Tibial artery (tissue), 4 donors: ENCODE data around the gene CHST11.

Source experiments
- DNase-seq, 2 donors: peaks; one replicate each; pipeline ENCODE4 v3.0.0-alpha.2; 2019
- H3K27ac ChIP-seq, 2 donors: fragments of 200-600 bp; sonication (generic) in 1 of 2; 1 replicate in 1 of 2; 2 replicates in 1 of 2; pipeline ENCODE4 v1.5.1; 2018 to 2019; ENCODE audit warnings: mild to moderate bottlenecking in 1 of 2
- H3K27me3 ChIP-seq, 2 donors: fragments of 200-600 bp; sonication (generic) in 1 of 2; one replicate each; pipeline versions ENCODE4 v1.5.1 to v1.6.0; 2016 to 2019
- H3K36me3 ChIP-seq, 3 donors: fragments of 200-600 bp; sonication (generic) in 2 of 3; one replicate each; pipeline ENCODE4 v1.5.1; 2016 to 2019; ENCODE audit warnings: mild to moderate bottlenecking in 2 of 3
- H3K4me1 ChIP-seq, 4 donors: fragments of 200-600 bp; sonication (generic) in 2 of 4; 1 replicate in 3 of 4; 2 replicates in 1 of 4; pipeline ENCODE4 v1.5.1; 2016 to 2019
- H3K4me3 ChIP-seq, 2 donors: fragments of 200-600 bp; sonication (generic) in 1 of 2; 1 replicate in 1 of 2; 2 replicates in 1 of 2; pipeline ENCODE4 v1.5.1; 2018 to 2019; ENCODE audit warnings: mild to moderate bottlenecking in 2 of 2
- H3K9me3 ChIP-seq, 3 donors: fragments of 200-600 bp; sonication (generic) in 1 of 3; one replicate each; pipeline ENCODE4 v1.5.1; 2016 to 2019
- intact Hi-C: fragments of 100-400 bp; cut with DNase I; formaldehyde crosslinking; loops from one replicate; pipeline ENCODE4 v1.15.0; 2023; ENCODE audit warnings: low total_unique reads
- TF ChIP-seq, protein P1 (sequence below), 2 experiments: fragments of 200-600 bp in 1 of 2; fragments of 450-650 bp in 1 of 2; IDR thresholded peaks; one replicate each; pipeline ENCODE4 v1.5.1; 2017 to 2019; ENCODE audit warnings: antibody characterized with exemption in 2 of 2, mild to moderate bottlenecking in 1 of 2, moderate library complexity in 1 of 2

Gene CHST11

DNA sequence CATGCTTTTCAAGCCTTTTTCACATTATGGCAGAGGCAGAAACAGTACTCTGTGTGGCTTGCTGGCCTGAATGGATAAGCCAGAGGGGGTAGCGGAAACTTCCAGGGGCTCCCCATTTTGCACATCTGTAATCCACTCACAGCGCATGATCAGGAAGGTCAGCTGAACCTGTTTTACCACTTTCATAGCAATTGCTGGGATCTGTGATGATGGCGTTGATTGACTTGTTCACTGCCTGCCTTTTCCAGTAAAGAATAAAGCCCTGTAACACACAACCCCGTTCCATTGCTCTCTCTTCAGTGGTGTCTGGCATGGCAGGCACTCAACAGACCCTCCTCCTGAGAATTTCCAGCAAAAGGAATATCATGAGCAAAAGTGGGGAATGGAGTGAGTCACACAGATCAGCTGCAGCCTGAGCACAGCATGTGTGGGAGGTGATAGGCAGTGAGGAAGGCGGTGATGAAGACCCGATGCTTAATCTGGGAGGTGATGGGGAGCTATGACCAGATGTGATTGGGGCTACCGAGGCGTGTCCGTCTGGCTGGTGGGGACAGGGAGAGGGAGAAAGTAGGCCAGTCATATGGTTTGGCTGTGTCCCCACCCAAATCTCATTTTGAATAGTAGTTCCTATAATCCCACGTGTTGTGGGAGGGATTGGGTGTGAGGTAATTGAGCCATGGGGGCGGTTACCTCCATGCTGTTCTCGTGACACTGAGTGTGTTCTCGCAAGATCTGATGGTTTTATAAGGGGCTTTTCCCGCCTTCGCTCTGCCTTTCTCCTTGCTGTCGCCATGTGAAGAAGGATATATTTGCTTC is 44.7 kb upstream of the CHST11 start:
- Histone ChIP-seq H3K36me3 (no peaks in the 10 kb centered on the region), H3K4me1 (no peaks in the 10 kb centered on the region), H3K9me3 (no peaks in the 10 kb centered on the region), H3K27me3 (no peaks in the 10 kb centered on the region), H3K27ac (no peak overlapping the region), H3K4me3 (no peak overlapping the region)
- no peak for DNase-seq
- TF ChIP-seq, protein P1, sequence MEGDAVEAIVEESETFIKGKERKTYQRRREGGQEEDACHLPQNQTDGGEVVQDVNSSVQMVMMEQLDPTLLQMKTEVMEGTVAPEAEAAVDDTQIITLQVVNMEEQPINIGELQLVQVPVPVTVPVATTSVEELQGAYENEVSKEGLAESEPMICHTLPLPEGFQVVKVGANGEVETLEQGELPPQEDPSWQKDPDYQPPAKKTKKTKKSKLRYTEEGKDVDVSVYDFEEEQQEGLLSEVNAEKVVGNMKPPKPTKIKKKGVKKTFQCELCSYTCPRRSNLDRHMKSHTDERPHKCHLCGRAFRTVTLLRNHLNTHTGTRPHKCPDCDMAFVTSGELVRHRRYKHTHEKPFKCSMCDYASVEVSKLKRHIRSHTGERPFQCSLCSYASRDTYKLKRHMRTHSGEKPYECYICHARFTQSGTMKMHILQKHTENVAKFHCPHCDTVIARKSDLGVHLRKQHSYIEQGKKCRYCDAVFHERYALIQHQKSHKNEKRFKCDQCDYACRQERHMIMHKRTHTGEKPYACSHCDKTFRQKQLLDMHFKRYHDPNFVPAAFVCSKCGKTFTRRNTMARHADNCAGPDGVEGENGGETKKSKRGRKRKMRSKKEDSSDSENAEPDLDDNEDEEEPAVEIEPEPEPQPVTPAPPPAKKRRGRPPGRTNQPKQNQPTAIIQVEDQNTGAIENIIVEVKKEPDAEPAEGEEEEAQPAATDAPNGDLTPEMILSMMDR (IDR thresholded peaks at IDR 0.05), result no peak
- intact Hi-C loops, result no loop called here

DNA sequence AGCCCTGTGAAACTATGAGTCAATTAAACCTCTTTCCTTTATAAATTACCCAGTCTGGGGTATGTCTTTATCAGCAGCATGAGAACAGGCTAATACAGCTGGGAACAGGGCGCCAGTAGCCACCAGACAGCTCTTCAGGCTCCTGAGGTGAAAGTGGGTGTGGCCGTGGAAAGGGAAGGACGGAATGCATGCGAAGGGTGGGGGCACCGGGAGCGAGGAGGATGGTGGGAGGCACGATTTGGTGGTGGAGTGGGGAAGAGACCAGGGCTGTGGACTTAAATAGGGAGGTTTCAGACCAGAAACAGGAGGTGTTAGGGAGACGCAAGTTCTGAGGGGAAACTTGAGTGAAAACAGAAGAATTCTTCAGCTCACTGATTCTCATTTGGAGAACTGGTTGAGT is 44.1 kb upstream of the CHST11 start:
- intact Hi-C loops, result no loop called here
- Histone ChIP-seq H3K4me3 (no peak overlapping the region), H3K27ac (no peak overlapping the region), H3K4me1 (no peaks in the 10 kb centered on the region), H3K27me3 (no peaks in the 10 kb centered on the region), H3K9me3 (no peaks in the 10 kb centered on the region), H3K36me3 (no peaks in the 10 kb centered on the region)
- no peak for DNase-seq
- TF ChIP-seq, protein P1 (IDR thresholded peaks at IDR 0.05), result no peak

DNA sequence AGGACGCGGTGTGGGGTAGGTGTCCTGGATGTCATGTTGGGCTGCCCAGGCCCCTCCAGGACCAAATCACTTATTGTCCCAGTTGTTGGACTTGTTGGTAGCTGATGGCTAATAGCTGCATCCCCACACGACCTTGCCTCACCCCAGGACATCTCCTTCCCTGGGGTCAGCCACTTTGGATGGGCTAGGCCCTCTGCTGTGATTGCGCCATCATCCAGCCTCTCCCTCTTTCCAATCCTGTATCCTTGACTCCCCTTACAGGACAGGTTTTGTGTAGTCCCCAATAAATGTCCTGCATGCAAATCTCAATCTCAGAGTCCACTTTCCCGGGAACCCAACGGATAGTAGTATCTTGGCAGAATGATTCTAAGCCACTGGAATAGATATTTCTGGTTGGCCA is 43.4 kb upstream of the CHST11 start:
- Histone ChIP-seq H3K27ac (no peak overlapping the region), H3K36me3 (no peaks in the 10 kb centered on the region), H3K27me3 (no peaks in the 10 kb centered on the region), H3K9me3 (no peaks in the 10 kb centered on the region), H3K4me3 (no peak overlapping the region), H3K4me1 (no peaks in the 10 kb centered on the region)
- intact Hi-C loops, result no loop called here
- DNase-seq, result no peak
- TF ChIP-seq, protein P1 (IDR thresholded peaks at IDR 0.05), result no peak

GRCh38 chr12:104414581-104415341 is 42.0 kb upstream of the CHST11 start:
- no peaks in the 10 kb centered on the region for H3K27me3 ChIP-seq
- intact Hi-C loops, result no loop called here
- DNase-seq, result no peak
- TF ChIP-seq, protein P1 (IDR thresholded peaks at IDR 0.05), result no peak
- no peaks in the 10 kb centered on the region for H3K4me1 ChIP-seq
- no peak overlapping the region for H3K27ac ChIP-seq
- no peaks in the 10 kb centered on the region for H3K9me3 ChIP-seq
- H3K4me3 ChIP-seq, result no peak overlapping the region
- H3K36me3 ChIP-seq, result no peaks in the 10 kb centered on the region

DNA sequence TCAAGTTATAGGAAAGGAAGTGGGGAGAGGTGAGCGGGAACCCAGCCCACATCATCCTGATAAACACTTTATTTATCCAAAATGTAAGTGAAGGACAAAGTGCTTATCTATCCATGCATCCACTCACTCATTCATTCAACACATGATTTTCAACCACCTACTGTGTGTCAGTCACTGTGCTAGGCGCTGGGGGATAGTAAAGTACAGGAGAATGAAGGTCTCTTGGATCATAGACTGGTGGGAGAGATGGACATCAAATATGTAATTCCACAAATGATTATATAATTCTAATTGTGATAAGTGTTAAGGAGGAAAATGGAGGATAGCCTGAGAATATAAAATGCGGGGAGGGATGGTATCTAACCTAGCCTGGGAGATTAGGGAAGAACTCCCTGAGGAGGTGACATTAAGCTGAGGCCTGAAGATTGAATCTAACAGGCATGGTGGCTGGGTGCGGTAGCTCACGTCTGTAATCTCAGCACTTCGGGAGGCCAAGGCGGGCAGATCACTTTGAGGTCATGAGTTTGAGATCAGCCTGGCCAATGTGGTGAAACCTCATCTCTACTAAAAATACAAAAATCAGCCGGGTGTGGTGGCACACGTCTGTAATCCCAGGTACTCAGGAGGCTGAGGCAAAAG is 41.3 kb upstream of the CHST11 start:
- TF ChIP-seq, protein P1 (IDR thresholded peaks at IDR 0.05), result no peak
- Histone ChIP-seq H3K27ac (no peak overlapping the region), H3K27me3 (no peaks in the 10 kb centered on the region), H3K36me3 (no peaks in the 10 kb centered on the region), H3K4me3 (no peak overlapping the region), H3K9me3 (no peaks in the 10 kb centered on the region), H3K4me1 (no peaks in the 10 kb centered on the region)
- intact Hi-C loops, result no loop called here
- DNase-seq, result no peak
